Measurements from ENCODE around the gene LENG8. TPM values are rescaled to one million over a fixed set of nuclear protein-coding genes. Genes with fewer than 3 reads are reported as not detected.

LENG8 gene
- total RNA-seq, 1 experiment from 2014 or later: 196 TPM

DNA sequence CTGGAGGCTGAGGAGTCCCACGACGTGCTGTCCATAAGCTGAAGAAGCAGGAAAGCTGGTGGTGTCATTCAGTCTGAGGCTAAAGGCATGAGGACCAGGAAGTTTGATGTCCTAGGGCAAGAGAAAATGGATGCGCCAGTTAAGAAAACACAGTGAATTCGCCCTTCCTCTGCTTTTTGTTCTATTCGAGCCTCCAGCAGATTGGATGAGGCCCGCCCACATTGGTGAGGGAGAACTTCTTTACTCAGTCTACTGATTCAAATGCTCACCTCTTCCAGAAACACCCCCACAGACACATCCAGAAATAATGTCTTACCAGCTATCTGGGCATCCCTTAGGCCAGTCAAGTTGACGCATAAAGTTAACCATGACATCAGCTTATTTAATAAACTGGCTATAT is 41.2 kb upstream of the LENG8 start:
- CTCF ChIA-PET: interaction anchor here (0.9 kb wide), 1 partner anchor 17 kb away, joined by 3 read pairs; no protein-coding TSS in a partner anchor

More for the DNA sequence above, 41.2 kb upstream of the LENG8 start:
- no peaks in the 10 kb centered on the region for H3K9me2 ChIP-seq (ENCODE audit: insufficient read depth)
- H3K36me3 ChIP-seq (ENCODE audit: control insufficient read depth in 1 of 2, insufficient read depth in 2 of 2, low read length in 2 of 2): no peaks in the 10 kb centered on the region
- no peak overlapping the region for H3K4me2 ChIP-seq (ENCODE audit: low read length)
- H3K9ac ChIP-seq (ENCODE audit: low read length): no peak overlapping the region
- no TSS peak for BruUV-seq (replicated peaks)
- no peak overlapping the region for H2AFZ ChIP-seq (ENCODE audit: low read depth, low read length, poor library complexity, severe bottlenecking)
- ChIA-PET POLR2A (no interaction called here), RAD21 (ENCODE audit: low non-redundant PET in 1 of 2, low total read pairs in 2 of 2, uncharacterized antibody in 2 of 2, unreplicated experiment in 2 of 2) (no interaction called here)
- no peaks in the 10 kb centered on the region for H3K9me3 ChIP-seq (ENCODE audit: control insufficient read depth in 1 of 2, insufficient read depth in 1 of 2, low read depth in 1 of 2, low read length in 2 of 2)
- no peaks in the 10 kb centered on the region for H4K20me1 ChIP-seq (ENCODE audit: insufficient read depth)
- no peaks in the 10 kb centered on the region for H3K79me2 ChIP-seq (ENCODE audit: insufficient read depth, low read length)
- H3K4me1 ChIP-seq (ENCODE audit: control insufficient read depth in 1 of 2, insufficient read depth in 2 of 2, low read length in 2 of 2): no peaks in the 10 kb centered on the region
- TF ChIP-seq RAD21 (IDR thresholded peaks at IDR 0.05; ENCODE audit: low read depth) (no peak), ZNF274 (IDR thresholded peaks at IDR 0.05; ENCODE audit: low read depth, low read length) (no peak), EGR1 (IDR thresholded peaks at IDR 0.05; ENCODE audit: low read depth) (no peak), SP1 (IDR thresholded peaks at IDR 0.05; ENCODE audit: low read depth) (no peak), EZH2phosphoT487 (IDR thresholded peaks at IDR 0.05; ENCODE audit: borderline replicate concordance) (no peak), TCF7L2 (IDR thresholded peaks at IDR 0.05; ENCODE audit: borderline replicate concordance, extremely low read depth, insufficient read depth, insufficient read length) (no peak), POLR2A (IDR thresholded peaks at IDR 0.05; ENCODE audit: borderline replicate concordance, extremely low read depth, insufficient read depth, insufficient read length) (no peak), ZFX (IDR thresholded peaks at IDR 0.05) (no peak), SIN3A (IDR thresholded peaks at IDR 0.05; ENCODE audit: low read depth) (no peak), CBX3 (IDR thresholded peaks at IDR 0.05; ENCODE audit: low read depth) (no peak), POLR2AphosphoS5 (IDR thresholded peaks at IDR 0.05; ENCODE audit: low read depth, low read length) (no peak), JUND (IDR thresholded peaks at IDR 0.05) (no peak)
- TF ChIP-seq, protein P1, sequence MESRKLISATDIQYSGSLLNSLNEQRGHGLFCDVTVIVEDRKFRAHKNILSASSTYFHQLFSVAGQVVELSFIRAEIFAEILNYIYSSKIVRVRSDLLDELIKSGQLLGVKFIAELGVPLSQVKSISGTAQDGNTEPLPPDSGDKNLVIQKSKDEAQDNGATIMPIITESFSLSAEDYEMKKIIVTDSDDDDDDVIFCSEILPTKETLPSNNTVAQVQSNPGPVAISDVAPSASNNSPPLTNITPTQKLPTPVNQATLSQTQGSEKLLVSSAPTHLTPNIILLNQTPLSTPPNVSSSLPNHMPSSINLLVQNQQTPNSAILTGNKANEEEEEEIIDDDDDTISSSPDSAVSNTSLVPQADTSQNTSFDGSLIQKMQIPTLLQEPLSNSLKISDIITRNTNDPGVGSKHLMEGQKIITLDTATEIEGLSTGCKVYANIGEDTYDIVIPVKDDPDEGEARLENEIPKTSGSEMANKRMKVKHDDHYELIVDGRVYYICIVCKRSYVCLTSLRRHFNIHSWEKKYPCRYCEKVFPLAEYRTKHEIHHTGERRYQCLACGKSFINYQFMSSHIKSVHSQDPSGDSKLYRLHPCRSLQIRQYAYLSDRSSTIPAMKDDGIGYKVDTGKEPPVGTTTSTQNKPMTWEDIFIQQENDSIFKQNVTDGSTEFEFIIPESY (IDR thresholded peaks at IDR 0.05; ENCODE audit: extremely low read depth, insufficient replicate concordance, low read length): no peak
- TF ChIP-seq, protein P2, sequence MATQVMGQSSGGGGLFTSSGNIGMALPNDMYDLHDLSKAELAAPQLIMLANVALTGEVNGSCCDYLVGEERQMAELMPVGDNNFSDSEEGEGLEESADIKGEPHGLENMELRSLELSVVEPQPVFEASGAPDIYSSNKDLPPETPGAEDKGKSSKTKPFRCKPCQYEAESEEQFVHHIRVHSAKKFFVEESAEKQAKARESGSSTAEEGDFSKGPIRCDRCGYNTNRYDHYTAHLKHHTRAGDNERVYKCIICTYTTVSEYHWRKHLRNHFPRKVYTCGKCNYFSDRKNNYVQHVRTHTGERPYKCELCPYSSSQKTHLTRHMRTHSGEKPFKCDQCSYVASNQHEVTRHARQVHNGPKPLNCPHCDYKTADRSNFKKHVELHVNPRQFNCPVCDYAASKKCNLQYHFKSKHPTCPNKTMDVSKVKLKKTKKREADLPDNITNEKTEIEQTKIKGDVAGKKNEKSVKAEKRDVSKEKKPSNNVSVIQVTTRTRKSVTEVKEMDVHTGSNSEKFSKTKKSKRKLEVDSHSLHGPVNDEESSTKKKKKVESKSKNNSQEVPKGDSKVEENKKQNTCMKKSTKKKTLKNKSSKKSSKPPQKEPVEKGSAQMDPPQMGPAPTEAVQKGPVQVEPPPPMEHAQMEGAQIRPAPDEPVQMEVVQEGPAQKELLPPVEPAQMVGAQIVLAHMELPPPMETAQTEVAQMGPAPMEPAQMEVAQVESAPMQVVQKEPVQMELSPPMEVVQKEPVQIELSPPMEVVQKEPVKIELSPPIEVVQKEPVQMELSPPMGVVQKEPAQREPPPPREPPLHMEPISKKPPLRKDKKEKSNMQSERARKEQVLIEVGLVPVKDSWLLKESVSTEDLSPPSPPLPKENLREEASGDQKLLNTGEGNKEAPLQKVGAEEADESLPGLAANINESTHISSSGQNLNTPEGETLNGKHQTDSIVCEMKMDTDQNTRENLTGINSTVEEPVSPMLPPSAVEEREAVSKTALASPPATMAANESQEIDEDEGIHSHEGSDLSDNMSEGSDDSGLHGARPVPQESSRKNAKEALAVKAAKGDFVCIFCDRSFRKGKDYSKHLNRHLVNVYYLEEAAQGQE (IDR thresholded peaks at IDR 0.05; ENCODE audit: low read depth): no peak
- TF ChIP-seq, protein P3, sequence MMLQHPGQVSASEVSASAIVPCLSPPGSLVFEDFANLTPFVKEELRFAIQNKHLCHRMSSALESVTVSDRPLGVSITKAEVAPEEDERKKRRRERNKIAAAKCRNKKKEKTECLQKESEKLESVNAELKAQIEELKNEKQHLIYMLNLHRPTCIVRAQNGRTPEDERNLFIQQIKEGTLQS (IDR thresholded peaks at IDR 0.05): no peak
- H3K27me3 ChIP-seq (ENCODE audit: insufficient read depth, low read length): peaks cover 10% of the 10 kb centered on the region; the same call in 1 of the 2 replicates
- intact Hi-C loops (cut with micrococcal nuclease): no loop called here
- DNase-seq (ENCODE audit: low read depth, low spot score) (no peak), ATAC-seq (no peak)
- no peak overlapping the region for H3K27ac ChIP-seq (ENCODE audit: low read depth, low read length)
- no peak overlapping the region for H3K4me3 ChIP-seq (replicated peaks in 1 of 2; ENCODE audit: low read depth in 1 of 2, low read length in 2 of 2)

All from HCT116 (cell line).